IPS DF 4.7 (cell line): ENCODE results near the gene POC1B.

ENCODE experiments used
- DNase-seq: peaks from one replicate; pipeline ENCODE4 v3.0.0-alpha.2; 2013; ENCODE audit warnings: low spot score; ENCODE audit errors: extremely low read depth

Gene POC1B

DNA sequence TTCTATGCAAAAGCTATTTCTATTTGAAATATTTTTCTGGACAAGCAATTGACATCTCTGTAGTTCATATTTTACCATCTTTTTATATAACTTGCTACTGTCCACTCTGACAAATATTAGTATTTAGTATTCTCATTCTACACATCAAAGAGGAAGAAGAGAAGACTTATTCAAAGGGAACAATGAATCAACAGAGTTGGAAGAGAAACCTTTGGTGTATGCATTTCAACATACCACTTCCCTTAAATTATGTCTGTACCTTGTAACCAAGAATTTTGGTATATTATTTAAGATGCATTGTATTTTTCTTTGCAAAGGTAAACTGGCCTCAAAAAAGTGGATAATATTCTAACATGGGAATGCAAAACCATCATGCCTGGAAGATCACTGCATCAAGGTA is 101.5 kb downstream of the POC1B start:
- DNase-seq: no peak

DNA sequence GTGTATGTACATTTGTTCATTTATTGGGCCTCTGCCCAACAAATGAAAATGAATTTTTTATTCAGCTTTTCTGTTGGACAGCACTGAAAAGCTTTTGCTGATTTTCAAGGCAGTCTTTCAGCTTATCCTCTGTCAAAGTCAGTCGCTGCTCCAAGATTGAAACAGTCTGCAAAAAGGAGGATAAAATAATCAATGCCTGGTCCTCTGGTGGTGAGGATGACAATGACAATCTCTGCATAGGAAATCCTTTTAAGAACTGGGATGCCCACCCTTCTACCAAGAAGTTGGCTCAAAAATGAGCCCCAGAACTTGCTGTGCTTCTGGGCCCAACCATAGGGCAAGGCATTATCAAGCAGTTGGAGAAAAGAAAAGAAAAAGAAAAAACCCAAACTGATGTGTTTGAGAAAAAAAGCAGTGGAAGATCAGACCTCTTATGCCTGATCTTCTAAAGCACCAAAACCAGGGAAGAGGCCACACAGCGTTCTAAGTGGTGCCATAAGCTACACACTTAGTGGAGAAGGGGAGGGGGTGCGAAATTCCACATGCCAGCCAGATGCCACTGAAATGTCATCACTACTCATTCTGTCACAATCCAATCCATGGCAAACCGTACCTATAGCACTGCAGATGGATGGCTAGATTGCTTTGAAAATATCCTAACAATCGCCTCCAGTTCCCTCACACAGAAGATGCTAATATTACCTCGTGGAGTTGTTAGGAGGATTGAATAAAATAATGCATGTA is 104.6 kb downstream of the POC1B start:
- DNase-seq: no peak

DNA sequence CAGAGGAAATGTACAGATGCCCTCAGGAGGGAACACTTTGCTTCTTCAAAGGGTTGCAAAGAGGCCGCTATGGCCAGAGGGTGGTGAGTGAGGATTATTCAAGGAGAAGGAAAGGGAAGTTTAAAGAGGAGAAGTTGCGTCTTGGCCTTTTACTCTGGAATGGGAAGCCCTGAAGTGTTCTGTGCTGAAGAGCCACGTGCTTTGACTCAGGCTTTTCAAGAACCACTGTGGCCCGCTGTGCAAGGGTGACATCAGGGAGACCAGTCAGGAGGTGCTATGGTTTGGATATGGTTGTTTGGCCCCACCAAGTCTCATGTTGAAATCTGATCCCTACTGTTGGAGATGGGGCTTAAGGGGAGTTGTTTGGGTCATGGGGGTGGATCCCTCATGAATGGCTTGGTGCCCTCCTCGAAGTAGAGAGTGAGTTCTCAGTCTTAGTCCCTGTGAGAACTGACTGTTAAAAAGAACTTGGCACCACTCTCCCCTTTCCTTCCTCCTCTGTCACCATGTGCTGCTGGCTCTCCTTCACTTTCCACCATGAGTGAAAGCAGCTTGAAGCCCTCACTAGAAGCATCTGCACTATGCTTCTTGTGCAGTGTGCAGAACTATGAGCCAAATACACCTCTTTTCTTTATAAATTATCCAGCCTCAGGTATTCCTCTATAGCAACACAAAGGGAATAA is 107.5 kb downstream of the POC1B start:
- no peak for DNase-seq

- DNase-seq: no peak
Observed at GRCh38 chr12:89417246-89417977, 108.4 kb downstream of the POC1B start.

- no peak for DNase-seq
Observed at GRCh38 chr12:89416049-89416792, 109.6 kb downstream of the POC1B start.

DNA sequence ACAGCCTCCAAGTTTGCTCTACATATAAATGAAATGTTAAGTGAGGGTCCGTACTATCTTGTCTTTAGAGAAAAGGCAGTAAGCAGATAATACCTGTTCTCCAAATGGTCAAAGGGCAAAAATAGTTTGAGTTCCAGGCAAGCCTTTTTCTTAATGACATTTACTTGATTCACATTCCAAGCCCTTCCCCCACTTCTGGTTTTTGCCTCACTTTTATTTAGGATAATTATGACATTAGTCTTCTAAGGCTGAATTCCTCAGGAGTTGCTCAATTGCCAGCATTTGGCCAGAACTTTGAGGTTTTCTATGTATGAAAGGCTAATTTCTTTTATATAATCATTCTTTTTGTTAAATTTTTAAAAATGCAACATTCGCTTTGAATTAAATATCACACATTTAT is 111.0 kb downstream of the POC1B start:
- no peak for DNase-seq

DNA sequence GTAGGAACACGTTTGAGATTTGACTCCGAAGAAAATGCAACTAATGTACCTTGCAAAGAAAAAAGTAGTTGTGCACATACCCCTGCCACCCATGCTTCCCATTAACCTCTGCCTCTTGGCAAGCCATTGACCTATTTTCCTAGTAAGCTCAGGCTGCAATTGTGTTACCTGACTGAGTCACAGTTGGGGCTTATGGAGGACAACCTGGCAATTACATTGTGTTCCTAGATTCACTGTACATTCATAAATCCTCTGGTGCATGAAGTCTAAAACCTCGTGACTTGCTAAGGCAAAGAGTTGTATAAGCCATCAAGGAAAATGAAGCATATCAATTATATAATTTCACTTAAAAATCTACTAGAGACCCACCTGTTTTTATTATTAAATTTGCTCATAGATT is 111.5 kb downstream of the POC1B start:
- no peak for DNase-seq

- no peak for DNase-seq
Observed at GRCh38 chr12:89413234-89413633, 112.6 kb downstream of the POC1B start.

DNA sequence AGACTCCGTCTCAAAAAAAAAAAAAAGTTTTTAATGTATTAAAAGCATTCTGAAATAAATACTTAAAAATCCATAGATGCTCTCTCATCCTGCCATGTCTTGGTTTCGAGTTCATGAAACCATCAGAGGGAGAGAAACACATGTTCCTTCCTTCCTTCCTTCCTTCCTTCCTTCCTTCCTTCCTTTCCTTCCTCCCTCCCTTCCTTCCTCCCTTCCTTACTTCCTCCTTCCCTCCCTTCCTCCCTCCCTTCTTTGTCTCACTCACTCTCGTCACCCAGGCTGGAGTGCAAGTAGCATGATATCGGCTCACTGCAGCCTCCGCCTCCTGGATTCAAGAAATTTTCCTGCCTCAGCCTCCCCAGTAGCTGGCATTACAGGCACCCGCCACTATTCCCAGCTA is 113.2 kb downstream of the POC1B start:
- DNase-seq: no peak

- DNase-seq: no peak
Observed at GRCh38 chr12:89411846-89412245, 114.0 kb downstream of the POC1B start.

GRCh38 chr12:89411234-89411633 is 114.6 kb downstream of the POC1B start:
- no peak for DNase-seq

DNA sequence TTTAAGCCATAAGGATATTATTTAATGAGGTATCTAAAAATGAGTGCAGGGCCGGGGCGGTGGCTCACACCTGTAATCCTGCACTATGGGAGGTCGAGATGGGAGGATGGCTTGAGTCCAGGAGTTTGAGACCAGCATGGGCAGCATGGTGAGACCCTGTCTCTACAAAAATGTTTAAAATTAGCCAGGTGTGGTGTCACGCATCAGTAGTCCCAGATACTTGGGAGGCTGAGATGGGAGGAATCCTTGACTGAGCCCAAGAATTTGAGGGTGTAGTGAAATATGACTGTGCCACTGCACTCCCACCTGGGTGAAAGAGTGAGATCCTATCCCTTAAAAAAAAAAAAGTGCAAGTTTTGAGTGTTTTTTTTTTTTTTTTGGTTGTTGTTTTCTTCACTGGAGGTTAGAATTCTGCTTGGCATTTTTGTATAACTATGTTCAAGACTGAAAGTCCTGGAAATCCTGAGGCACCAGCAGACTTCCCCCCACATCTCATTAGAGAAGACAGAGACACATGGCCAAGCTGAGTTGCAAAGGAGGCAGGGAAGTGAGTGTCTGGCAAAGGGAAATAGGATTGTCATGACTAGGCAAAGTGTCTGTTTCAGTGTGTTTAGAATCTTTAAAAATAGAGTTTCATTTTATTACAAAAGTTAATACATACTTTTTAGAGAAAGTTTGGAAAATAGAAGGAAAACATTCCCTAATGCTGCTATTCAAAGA is 120.1 kb downstream of the POC1B start:
- no peak for DNase-seq

GRCh38 chr12:89401433-89402058 is 124.3 kb downstream of the POC1B start:
- DNase-seq: no peak

GRCh38 chr12:89400415-89400814 is 125.4 kb downstream of the POC1B start:
- DNase-seq: no peak

GRCh38 chr12:89395712-89396111 is 130.1 kb downstream of the POC1B start:
- DNase-seq: no peak

- DNase-seq: no peak
Observed at GRCh38 chr12:89393551-89394121, 132.2 kb downstream of the POC1B start.

GRCh38 chr12:89392391-89392790 is 133.5 kb downstream of the POC1B start:
- DNase-seq: no peak

- no peak for DNase-seq
Observed at GRCh38 chr12:89391726-89392336, 134.0 kb downstream of the POC1B start.

DNA sequence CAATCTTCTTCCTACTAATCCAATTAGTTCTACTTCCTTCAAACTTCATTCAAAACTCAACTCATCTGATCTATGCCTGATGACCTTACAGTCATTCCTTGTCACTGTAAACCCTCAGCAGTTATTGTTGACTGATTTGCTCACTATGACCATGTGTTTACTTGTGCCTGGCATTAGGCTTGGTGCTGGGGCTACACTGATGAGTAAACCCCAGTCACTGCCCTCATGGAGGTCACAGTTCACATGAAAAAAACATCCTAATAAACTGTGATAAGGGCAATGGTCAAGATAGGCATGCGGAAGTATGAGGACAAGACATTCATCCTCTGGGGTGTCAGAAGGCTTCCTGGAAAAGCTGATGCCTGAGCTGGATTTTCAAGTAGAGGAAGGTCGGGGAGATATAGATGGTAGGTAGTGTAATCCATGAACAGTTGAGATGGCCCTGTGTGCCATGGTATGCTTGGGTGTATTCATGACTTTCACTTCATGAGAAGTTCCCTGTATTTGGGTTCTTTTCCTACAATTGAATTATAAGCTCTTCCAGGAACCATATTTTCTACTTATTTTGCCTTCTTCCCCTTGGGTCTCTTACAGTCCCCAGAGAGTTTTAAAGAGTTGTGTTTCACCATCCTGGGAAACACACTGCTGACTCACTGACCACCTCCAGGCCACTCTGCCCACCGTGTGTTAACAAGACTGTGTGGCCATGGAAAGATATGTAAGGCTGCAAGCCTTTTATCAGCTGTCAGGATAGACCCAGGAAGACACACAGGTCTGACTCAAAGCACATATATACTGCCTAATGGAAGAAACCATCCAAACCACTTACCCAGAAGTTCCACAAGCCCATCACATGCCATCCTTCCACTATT is 134.8 kb downstream of the POC1B start:
- no peak for DNase-seq
